Adrenal gland (tissue), 12 donors: Measurements from ENCODE around the gene MCM3AP. TPM values are rescaled to one million over a fixed set of nuclear protein-coding genes. Genes with fewer than 3 reads are reported as not detected.

Experiments
- DNase-seq, 7 donors: peaks; one replicate each; pipeline ENCODE4 v3.0.0-alpha.2; 2019 to 2020
- H3K27ac ChIP-seq, 5 donors: fragments of 200-600 bp; sonication (generic) in 4 of 5; 1 replicate in 3 of 5; 2 replicates in 2 of 5; pipeline versions ENCODE4 v1.5.1 to v1.8.0; 2016 to 2020; ENCODE audit warnings: mild to moderate bottlenecking in 1 of 5
- H3K27me3 ChIP-seq: fragments of 200-600 bp; 2 replicates; pipeline ENCODE4 v1.8.0; 2021
- H3K36me3 ChIP-seq, 2 donors: fragments of 200-600 bp; replicated peaks in 1 of 2; 1 replicate in 1 of 2; 2 replicates in 1 of 2; pipeline versions ENCODE4 v1.5.1 to v1.8.0; 2018 to 2022
- H3K4me1 ChIP-seq, 2 donors: fragments of 200-600 bp; replicated peaks in 1 of 2; 1 replicate in 1 of 2; 2 replicates in 1 of 2; pipeline versions ENCODE4 v1.5.1 to v1.8.0; 2018 to 2021
- H3K4me3 ChIP-seq, 4 donors: fragments of 200-600 bp; sonication (generic) in 3 of 4; one replicate each; pipeline ENCODE4 v1.5.1; 2016 to 2018
- H3K9me3 ChIP-seq, 3 donors: fragments of 200-600 bp; sonication (generic) in 1 of 3; replicated peaks in 1 of 3; 1 replicate in 2 of 3; 2 replicates in 1 of 3; pipeline versions ENCODE4 v1.5.1 to v1.8.0; 2016 to 2021
- CTCF ChIP-seq, 6 experiments: fragments of 450-650 bp in 4 of 6; fragments of 200-600 bp in 2 of 6; sonication (generic) in 1 of 6; IDR thresholded peaks; 1 replicate in 5 of 6; 2 replicates in 1 of 6; pipeline versions ENCODE4 v1.5.1 to v1.8.0; 2016 to 2021; ENCODE audit warnings: antibody characterized with exemption in 6 of 6, mild to moderate bottlenecking in 2 of 6, moderate library complexity in 1 of 6
- POLR2A ChIP-seq, 2 donors: fragments of 450-650 bp; IDR thresholded peaks; one replicate each; pipeline ENCODE4 v1.6.1; 2017; ENCODE audit warnings: antibody characterized with exemption in 2 of 2, mild to moderate bottlenecking in 2 of 2, moderate library complexity in 1 of 2
- WGBS, 4 donors: extraction: QIAGEN DNeasy Blood & Tissue Kit in 2 of 4; methylation state at CpG; one replicate each; pipeline versions ENCODE4 v1.1.5 to v1.1.7; 2013 to 2017; 5-methylcytosine and 5-hydroxymethylcytosine counted together
- intact Hi-C, 2 donors: fragments of 100-400 bp; cut with DNase I; formaldehyde crosslinking; loops; one replicate each; pipeline versions ENCODE4 v1.14.1 to v1.15.0; 2022 to 2023
- polyA plus RNA-seq, 3 donors: library from polyadenylated mRNA; stranded (reverse); fragments of 200-250 nt in 2 of 3; fragments of 350-450 nt in 1 of 3; fragmentation: Illumina TruSeq in 1 of 3; extraction: RNeasy Lipid Tissue Mini Kit (QIAGEN cat#74804) in 1 of 3; gene quantifications; one replicate each; pipeline ENCODE4 v1.2.3, GENCODE V29; 2013 to 2014
- total RNA-seq, 9 donors: library from RNA; depleted of rRNA in 4 of 9; stranded (reverse); fragments of >200 nt in 4 of 9; fragments of 120-200 nt in 1 of 9; fragmentation: NEBNext Ultra II Directional in 1 of 9; extraction: Animal tissue kit (Norgen Biotek cat#: 25700) in 1 of 9; gene quantifications; one replicate each; pipeline versions ENCODE4 v1.1.0 to v1.2.4, GENCODE V29; 2013 to 2023
- donor health status: healthy with polysubstance abuse.
- donor health status: Bipolar disorder and iron deficiency.
- donor health status: DM: yes; HTN: yes; CAD: no.
- donor health status: DM: no; HTN: no; CAD: no.
- donor health status: DM: no; HTN: no; CAD: no.
- donor health status: DM: yes; HTN: yes; CAD: no.

Gene MCM3AP
- total and polyA plus RNA-seq, 12 donors: 34.8 to 89.4 (median 70.1) TPM

DNA sequence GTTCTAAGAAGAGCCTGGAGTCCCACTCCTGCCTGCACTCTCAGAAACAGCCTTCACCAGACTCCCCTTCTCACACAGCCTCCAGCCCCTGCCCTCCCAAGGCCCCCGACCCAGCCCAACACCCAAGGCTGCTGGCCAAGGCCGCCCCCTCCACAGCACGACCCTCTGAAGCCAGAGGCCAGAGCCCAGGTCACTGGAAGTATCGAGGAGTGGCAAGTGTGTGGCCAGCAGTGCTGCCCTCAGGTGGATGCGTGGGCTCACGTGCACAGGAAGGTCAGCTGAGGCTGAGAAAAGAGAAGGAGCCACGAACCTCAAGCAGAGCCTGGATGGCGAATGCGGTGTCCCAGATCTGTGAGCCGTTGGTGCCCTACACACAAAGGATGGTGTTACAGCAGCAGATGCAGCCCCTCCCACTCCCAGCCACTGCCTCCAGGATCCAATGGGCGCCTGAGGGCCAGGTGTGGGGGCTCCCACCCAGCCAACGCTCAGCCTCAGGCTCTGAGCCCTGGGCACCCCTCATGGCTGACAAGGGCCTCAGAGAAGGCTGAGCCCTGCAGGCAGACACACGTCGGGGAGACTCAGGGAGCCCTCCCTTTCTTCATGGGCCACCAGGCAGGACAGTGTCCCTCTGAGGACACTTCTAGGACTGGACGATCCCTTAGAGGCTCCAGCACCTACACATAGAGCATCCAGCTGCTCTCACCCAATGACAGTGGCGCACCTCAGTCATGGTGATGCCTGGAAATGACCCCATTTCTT, 74.9 kb downstream of the MCM3AP start:
- no peak overlapping the region for H3K4me3 ChIP-seq
- peaks cover 0 to 74% of the 10 kb centered on the region in 2 donors for H3K36me3 ChIP-seq
- H3K27ac ChIP-seq: no peak overlapping the region
- intact Hi-C loops: no loop called here
- H3K27me3 ChIP-seq: no peaks in the 10 kb centered on the region
- H3K4me1 ChIP-seq: no peaks in the 10 kb centered on the region
- 80 to 87% (median 84%) methylated on average over 11 to 16 of the region's 16 CpGs for WGBS, 4 donors
- DNase-seq: peak in 3 of 7 donors; percentile 5 to 13 (median 13)
- no peak for TF ChIP-seq POLR2A (IDR thresholded peaks at IDR 0.05)
- TF ChIP-seq CTCF (IDR thresholded peaks at IDR 0.05): no peak
- no peaks in the 10 kb centered on the region for H3K9me3 ChIP-seq

- peaks cover 0 to 78% of the 10 kb centered on the region in 2 donors for H3K36me3 ChIP-seq
Observed at GRCh38 chr21:46208761-46209721, 76.4 kb downstream of the MCM3AP start.

GRCh38 chr21:46207920-46208591, 77.4 kb downstream of the MCM3AP start:
- Histone ChIP-seq H3K36me3 (peaks cover 0 to 78% of the 10 kb centered on the region in 2 donors), H3K27ac (no peak overlapping the region), H3K27me3 (no peaks in the 10 kb centered on the region), H3K9me3 (no peaks in the 10 kb centered on the region), H3K4me3 (no peak overlapping the region), H3K4me1 (no peaks in the 10 kb centered on the region)
- 91 to 98% (median 94%) methylated on average over 20 to 27 of the region's 27 CpGs for WGBS, 4 donors
- peak in 3 of 7 donors; percentile 3 to 8 (median 5) for DNase-seq
- TF ChIP-seq POLR2A (IDR thresholded peaks at IDR 0.05) (no peak), CTCF (IDR thresholded peaks at IDR 0.05) (no peak)
- intact Hi-C loops: no loop called here

More at GRCh38 chr21:46208761-46209721, 76.4 kb downstream of the MCM3AP start:
- H3K27ac ChIP-seq: no peak overlapping the region
- H3K4me3 ChIP-seq: no peak overlapping the region
- H3K27me3 ChIP-seq: no peaks in the 10 kb centered on the region
- DNase-seq: peak in 3 of 7 donors; percentile 6 to 12 (median 11)
- H3K4me1 ChIP-seq: no peaks in the 10 kb centered on the region
- TF ChIP-seq CTCF (IDR thresholded peaks at IDR 0.05) (no peak), POLR2A (IDR thresholded peaks at IDR 0.05) (no peak)
- intact Hi-C loops: no loop called here
- WGBS, 4 donors: 89 to 93% (median 91%) methylated on average over 14 to 23 of the region's 23 CpGs
- no peaks in the 10 kb centered on the region for H3K9me3 ChIP-seq
